Panc1 (cell line): ENCODE data around the gene FAM163B. TPM values are rescaled to one million over a fixed set of nuclear protein-coding genes. Genes with fewer than 3 reads are reported as not detected.

ENCODE experiments used
- ATAC-seq: fragments of 200-7000 bp; cut with Tn5 transposase; 2 replicates; pipeline ENCODE4 v1.9.1; 2020; ENCODE audit warnings: mild to moderate bottlenecking, moderate library complexity
- BruUV-seq: library from RNA; stranded (reverse); fragments of 400-500 nt; replicated peaks from 2 replicates; lab custom pipeline; 2021; lab: Mats Ljungman, UMichigan
- CTCF ChIA-PET: fragments of 300-600 bp; sonication (Branson Sonifier 250); formaldehyde crosslinking; loops from one replicate; lab custom pipeline; 2022; ENCODE audit warnings: antibody characterized with exemption; lab: Charles Lee
- POLR2A ChIA-PET: fragments of 300-600 bp; sonication (Branson Sonifier 250); formaldehyde crosslinking; loops from one replicate; lab custom pipeline; 2022; ENCODE audit warnings: antibody characterized with exemption; lab: Charles Lee
- DNase-seq: peaks from one replicate; pipeline ENCODE4 v3.0.0-alpha.2; 2010; ENCODE audit warnings: low read depth, low spot score
- H3K27ac ChIP-seq: 2 replicates; pipeline ENCODE4 v1.5.1; 2011; ENCODE audit warnings: mild to moderate bottlenecking, low read length, inconsistent platforms
- H3K27me3 ChIP-seq: fragments of 200-500 bp; sonication (Bioruptor generic); 2 replicates; pipeline ENCODE4 v1.6.0; 2014; ENCODE audit warnings: low read length, inconsistent platforms; ENCODE audit not compliant: control insufficient read depth, insufficient read depth
- H3K36me3 ChIP-seq: fragments of 200-500 bp; sonication (Bioruptor generic); 2 replicates; pipeline ENCODE4 v1.5.1; 2014; ENCODE audit warnings: inconsistent platforms, mild to moderate bottlenecking, low read length, moderate library complexity; ENCODE audit not compliant: control insufficient read depth, insufficient read depth
- H3K4me1 ChIP-seq: 2 replicates; pipeline ENCODE4 v1.5.1; 2011; ENCODE audit warnings: inconsistent platforms, mild to moderate bottlenecking, low read length, moderate library complexity; ENCODE audit not compliant: control insufficient read depth, insufficient read depth
- H3K4me3 ChIP-seq, 2 experiments: 2 replicates each; pipeline ENCODE4 v1.5.1; 2011 to 2012; ENCODE audit warnings: low read depth in 2 of 2, low read length in 2 of 2, mild to moderate bottlenecking in 2 of 2, inconsistent platforms in 1 of 2, moderate library complexity in 1 of 2
- H3K9me3 ChIP-seq: fragments of 200-500 bp; sonication (Bioruptor generic); 2 replicates; pipeline ENCODE4 v1.5.1; 2014; ENCODE audit warnings: low read depth, mild to moderate bottlenecking, inconsistent platforms, low read length, moderate library complexity; ENCODE audit not compliant: control insufficient read depth, insufficient read depth
- POLR2AphosphoS5 ChIP-seq: IDR thresholded peaks from 2 replicates; pipeline ENCODE4 v1.6.1; 2012; ENCODE audit warnings: mild to moderate bottlenecking, low read depth, low read length, moderate library complexity
- SIN3A ChIP-seq: IDR thresholded peaks from 2 replicates; pipeline ENCODE4 v1.6.1; 2012; ENCODE audit warnings: low read depth, mild to moderate bottlenecking, low read length, moderate library complexity, borderline replicate concordance; ENCODE audit not compliant: insufficient read depth
- TCF7L2 ChIP-seq: IDR thresholded peaks from 2 replicates; pipeline ENCODE4 v1.6.1; 2011; ENCODE audit warnings: mild to moderate bottlenecking, low read depth, low read length, inconsistent platforms
- in situ Hi-C: cut with HindIII; loops from 2 replicates; pipeline ENCODE4 v1.10.0; 2016; ENCODE audit warnings: low sequenced_read_pairs, low pct_unique_long_range_greater_than_20kb
- intact Hi-C: fragments of 100-400 bp; cut with micrococcal nuclease; formaldehyde crosslinking; loops from one replicate; pipeline ENCODE4 v1.10.0; 2022; ENCODE audit not compliant: unreplicated experiment
- total RNA-seq: library from RNA; stranded (reverse); gene quantifications from one replicate; pipeline ENCODE4 v1.2.1, GENCODE V29; 2021; ENCODE audit not compliant: unreplicated experiment
- TF ChIP-seq, protein P1 (sequence below), 2 experiments: IDR thresholded peaks; 2 replicates each; pipeline ENCODE4 v1.6.1; 2011 to 2012; ENCODE audit warnings: low read depth in 2 of 2, control low read depth in 1 of 2, low read length in 1 of 2, mild to moderate bottlenecking in 1 of 2, moderate library complexity in 1 of 2; ENCODE audit not compliant: insufficient read depth in 1 of 2
- TF ChIP-seq, protein P2 (sequence below): fragments of 450-650 bp; IDR thresholded peaks from 2 replicates; pipeline ENCODE4 v1.5.1; 2017; ENCODE audit warnings: mild to moderate bottlenecking

The FAM163B gene
- total RNA-seq, 1 experiment from 2014 or later: not detected

DNA sequence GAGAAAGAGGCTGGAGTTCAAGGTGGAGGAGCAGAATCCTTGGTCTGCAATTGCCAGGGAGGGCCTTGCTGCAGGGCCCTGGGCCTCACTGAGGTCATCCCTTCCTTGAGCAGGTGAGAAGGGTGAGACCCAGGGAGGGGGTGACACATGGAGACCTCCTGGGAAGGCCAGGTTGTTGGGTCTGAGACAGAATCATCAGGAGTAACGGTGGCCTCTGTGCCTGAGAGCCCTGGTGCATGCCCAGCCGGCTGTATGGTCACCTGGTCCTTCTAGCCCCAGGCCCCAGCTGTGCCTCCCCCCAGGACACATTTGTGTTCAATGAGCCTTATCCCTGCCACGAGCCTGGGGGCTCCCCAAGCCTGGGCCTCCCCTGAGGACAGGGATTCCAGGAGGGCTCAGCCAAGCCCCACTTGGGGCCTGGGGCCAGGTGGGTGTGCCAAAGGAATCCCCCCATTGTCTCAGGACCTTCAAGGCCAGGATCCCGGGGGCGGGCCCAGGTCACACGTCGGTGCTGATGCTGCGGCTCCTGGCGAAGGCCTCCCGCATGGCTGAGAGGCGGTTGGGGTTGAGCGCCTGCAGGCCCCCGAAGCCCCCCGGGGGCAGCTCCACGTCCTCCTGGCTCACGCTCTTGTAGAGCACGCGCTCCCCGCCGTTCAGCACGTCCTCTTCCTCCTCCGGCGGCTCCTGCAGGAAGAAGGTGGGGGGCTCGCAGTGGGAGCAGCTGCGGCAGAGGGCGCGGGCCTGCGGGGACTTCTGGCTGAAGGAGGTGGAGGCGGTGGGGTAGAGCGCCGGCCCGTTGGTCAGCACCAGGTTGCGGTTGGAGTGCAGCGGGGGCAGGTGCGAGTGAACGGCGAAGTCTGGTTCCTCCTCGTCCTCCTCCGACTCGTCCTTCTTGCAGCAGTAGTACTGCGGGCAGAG lies 30.4 kb downstream of the FAM163B start:
- Histone ChIP-seq H3K27ac (no peak overlapping the region), H3K36me3 (no peaks in the 10 kb centered on the region), H3K27me3 (no peaks in the 10 kb centered on the region), H3K9me3 (no peaks in the 10 kb centered on the region), H3K4me3 (no peak overlapping the region), H3K4me1 (no peaks in the 10 kb centered on the region)
- BruUV-seq: no TSS peak
- ChIA-PET CTCF (no interaction called here), POLR2A (no interaction called here)
- DNase-seq (no peak), ATAC-seq (no peak)
- in situ Hi-C loops: no loop called here
- intact Hi-C loops: no loop called here
- TF ChIP-seq, protein P1, sequence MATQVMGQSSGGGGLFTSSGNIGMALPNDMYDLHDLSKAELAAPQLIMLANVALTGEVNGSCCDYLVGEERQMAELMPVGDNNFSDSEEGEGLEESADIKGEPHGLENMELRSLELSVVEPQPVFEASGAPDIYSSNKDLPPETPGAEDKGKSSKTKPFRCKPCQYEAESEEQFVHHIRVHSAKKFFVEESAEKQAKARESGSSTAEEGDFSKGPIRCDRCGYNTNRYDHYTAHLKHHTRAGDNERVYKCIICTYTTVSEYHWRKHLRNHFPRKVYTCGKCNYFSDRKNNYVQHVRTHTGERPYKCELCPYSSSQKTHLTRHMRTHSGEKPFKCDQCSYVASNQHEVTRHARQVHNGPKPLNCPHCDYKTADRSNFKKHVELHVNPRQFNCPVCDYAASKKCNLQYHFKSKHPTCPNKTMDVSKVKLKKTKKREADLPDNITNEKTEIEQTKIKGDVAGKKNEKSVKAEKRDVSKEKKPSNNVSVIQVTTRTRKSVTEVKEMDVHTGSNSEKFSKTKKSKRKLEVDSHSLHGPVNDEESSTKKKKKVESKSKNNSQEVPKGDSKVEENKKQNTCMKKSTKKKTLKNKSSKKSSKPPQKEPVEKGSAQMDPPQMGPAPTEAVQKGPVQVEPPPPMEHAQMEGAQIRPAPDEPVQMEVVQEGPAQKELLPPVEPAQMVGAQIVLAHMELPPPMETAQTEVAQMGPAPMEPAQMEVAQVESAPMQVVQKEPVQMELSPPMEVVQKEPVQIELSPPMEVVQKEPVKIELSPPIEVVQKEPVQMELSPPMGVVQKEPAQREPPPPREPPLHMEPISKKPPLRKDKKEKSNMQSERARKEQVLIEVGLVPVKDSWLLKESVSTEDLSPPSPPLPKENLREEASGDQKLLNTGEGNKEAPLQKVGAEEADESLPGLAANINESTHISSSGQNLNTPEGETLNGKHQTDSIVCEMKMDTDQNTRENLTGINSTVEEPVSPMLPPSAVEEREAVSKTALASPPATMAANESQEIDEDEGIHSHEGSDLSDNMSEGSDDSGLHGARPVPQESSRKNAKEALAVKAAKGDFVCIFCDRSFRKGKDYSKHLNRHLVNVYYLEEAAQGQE (IDR thresholded peaks at IDR 0.05; ENCODE audit: insufficient read depth in 1 of 2, low read depth in 2 of 2, low read length in 1 of 2): no peak
- TF ChIP-seq TCF7L2 (no peak), SIN3A (no peak)
- TF ChIP-seq, protein P2, sequence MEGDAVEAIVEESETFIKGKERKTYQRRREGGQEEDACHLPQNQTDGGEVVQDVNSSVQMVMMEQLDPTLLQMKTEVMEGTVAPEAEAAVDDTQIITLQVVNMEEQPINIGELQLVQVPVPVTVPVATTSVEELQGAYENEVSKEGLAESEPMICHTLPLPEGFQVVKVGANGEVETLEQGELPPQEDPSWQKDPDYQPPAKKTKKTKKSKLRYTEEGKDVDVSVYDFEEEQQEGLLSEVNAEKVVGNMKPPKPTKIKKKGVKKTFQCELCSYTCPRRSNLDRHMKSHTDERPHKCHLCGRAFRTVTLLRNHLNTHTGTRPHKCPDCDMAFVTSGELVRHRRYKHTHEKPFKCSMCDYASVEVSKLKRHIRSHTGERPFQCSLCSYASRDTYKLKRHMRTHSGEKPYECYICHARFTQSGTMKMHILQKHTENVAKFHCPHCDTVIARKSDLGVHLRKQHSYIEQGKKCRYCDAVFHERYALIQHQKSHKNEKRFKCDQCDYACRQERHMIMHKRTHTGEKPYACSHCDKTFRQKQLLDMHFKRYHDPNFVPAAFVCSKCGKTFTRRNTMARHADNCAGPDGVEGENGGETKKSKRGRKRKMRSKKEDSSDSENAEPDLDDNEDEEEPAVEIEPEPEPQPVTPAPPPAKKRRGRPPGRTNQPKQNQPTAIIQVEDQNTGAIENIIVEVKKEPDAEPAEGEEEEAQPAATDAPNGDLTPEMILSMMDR: no peak

GRCh38 chr9:133577737-133578112 lies 31.5 kb downstream of the FAM163B start:
- in situ Hi-C loops: no loop called here
- TF ChIP-seq, protein P2: no peak
- TF ChIP-seq, protein P1 (IDR thresholded peaks at IDR 0.05; ENCODE audit: insufficient read depth in 1 of 2, low read depth in 2 of 2, low read length in 1 of 2): no peak
- no peak for TF ChIP-seq TCF7L2
- TF ChIP-seq POLR2AphosphoS5: no peak

More at GRCh38 chr9:133577737-133578112, 31.5 kb downstream of the FAM163B start:
- CTCF ChIA-PET: no interaction called here
- DNase-seq (no peak), ATAC-seq (no peak)
- Histone ChIP-seq H3K9me3 (no peaks in the 10 kb centered on the region), H3K4me1 (no peaks in the 10 kb centered on the region), H3K27me3 (no peaks in the 10 kb centered on the region), H3K36me3 (no peaks in the 10 kb centered on the region), H3K4me3 (no peak overlapping the region), H3K27ac (no peak overlapping the region)
- BruUV-seq: no TSS peak
- intact Hi-C loops: no loop called here
- POLR2A ChIA-PET: no interaction called here
